RWPE2 (cell line): ENCODE results near the gene FAM81B.

Experiments used
- ATAC-seq: fragments of 200-7000 bp; cut with Tn5 transposase; 3 replicates; pipeline ENCODE4 v1.9.1; 2021; ENCODE audit warnings: low read depth
- DNase-seq: peaks from one replicate; pipeline ENCODE4 v3.0.0-alpha.2; 2020; ENCODE audit warnings: low spot score
- H3K27ac ChIP-seq: fragments of 450-650 bp; 2 replicates; pipeline ENCODE4 v1.5.1; 2017; ENCODE audit warnings: mild to moderate bottlenecking; ENCODE audit not compliant: poor library complexity, severe bottlenecking
- H3K27me3 ChIP-seq: fragments of 250-450 bp; sonication (Bioruptor Pico); 2 replicates; pipeline ENCODE4 v1.5.1; 2021; ENCODE audit warnings: mild to moderate bottlenecking, moderate library complexity; ENCODE audit not compliant: insufficient read depth, poor library complexity, severe bottlenecking
- H3K36me3 ChIP-seq: fragments of 250-450 bp; sonication (Bioruptor Pico); 2 replicates; pipeline ENCODE4 v1.5.1; 2020; ENCODE audit warnings: low read depth, mild to moderate bottlenecking, moderate library complexity
- H3K4me1 ChIP-seq: fragments of 250-450 bp; sonication (Bioruptor Pico); 2 replicates; pipeline ENCODE4 v1.5.1; 2021; ENCODE audit warnings: mild to moderate bottlenecking, moderate library complexity; ENCODE audit not compliant: insufficient read depth, poor library complexity, severe bottlenecking
- H3K4me3 ChIP-seq: fragments of 250-450 bp; sonication (Bioruptor Pico); 2 replicates; pipeline ENCODE4 v1.5.1; 2021; ENCODE audit warnings: mild to moderate bottlenecking, moderate library complexity; ENCODE audit not compliant: severe bottlenecking
- H3K9me3 ChIP-seq: fragments of 250-450 bp; sonication (Bioruptor Pico); 2 replicates; pipeline ENCODE4 v1.5.1; 2021; ENCODE audit warnings: mild to moderate bottlenecking, moderate library complexity; ENCODE audit not compliant: severe bottlenecking
- TF ChIP-seq, protein P1 (sequence below): fragments of 450-650 bp; IDR thresholded peaks from one replicate; pipeline ENCODE4 v1.5.1; 2017; ENCODE audit warnings: mild to moderate bottlenecking, moderate library complexity; ENCODE audit not compliant: poor library complexity, severe bottlenecking

Gene FAM81B

DNA sequence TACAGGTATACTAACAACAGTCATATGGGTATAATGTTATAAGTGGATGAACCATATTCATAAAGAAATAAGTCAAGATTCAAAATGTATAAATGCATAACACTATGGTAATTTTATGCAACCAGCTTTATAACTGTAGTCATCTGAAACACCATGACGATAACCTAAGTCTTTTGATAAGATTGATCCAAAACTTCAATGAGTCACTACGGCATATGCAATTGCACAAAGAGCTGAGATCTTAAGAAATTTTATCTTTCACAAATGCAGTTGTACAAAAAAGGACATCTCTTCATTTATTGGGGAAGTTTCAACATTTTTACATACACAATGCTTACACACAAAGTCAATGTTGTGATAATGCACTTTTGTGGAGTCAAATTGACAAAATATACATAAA lies 20.3 kb downstream of the FAM81B start:
- no peaks in the 10 kb centered on the region for H3K4me1 ChIP-seq
- no peaks in the 10 kb centered on the region for H3K36me3 ChIP-seq
- no peak overlapping the region for H3K4me3 ChIP-seq
- DNase-seq (no peak), ATAC-seq (no peak)
- no peaks in the 10 kb centered on the region for H3K9me3 ChIP-seq
- TF ChIP-seq, protein P1, sequence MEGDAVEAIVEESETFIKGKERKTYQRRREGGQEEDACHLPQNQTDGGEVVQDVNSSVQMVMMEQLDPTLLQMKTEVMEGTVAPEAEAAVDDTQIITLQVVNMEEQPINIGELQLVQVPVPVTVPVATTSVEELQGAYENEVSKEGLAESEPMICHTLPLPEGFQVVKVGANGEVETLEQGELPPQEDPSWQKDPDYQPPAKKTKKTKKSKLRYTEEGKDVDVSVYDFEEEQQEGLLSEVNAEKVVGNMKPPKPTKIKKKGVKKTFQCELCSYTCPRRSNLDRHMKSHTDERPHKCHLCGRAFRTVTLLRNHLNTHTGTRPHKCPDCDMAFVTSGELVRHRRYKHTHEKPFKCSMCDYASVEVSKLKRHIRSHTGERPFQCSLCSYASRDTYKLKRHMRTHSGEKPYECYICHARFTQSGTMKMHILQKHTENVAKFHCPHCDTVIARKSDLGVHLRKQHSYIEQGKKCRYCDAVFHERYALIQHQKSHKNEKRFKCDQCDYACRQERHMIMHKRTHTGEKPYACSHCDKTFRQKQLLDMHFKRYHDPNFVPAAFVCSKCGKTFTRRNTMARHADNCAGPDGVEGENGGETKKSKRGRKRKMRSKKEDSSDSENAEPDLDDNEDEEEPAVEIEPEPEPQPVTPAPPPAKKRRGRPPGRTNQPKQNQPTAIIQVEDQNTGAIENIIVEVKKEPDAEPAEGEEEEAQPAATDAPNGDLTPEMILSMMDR: no peak
- no peaks in the 10 kb centered on the region for H3K27me3 ChIP-seq
- H3K27ac ChIP-seq: no peak overlapping the region

DNA sequence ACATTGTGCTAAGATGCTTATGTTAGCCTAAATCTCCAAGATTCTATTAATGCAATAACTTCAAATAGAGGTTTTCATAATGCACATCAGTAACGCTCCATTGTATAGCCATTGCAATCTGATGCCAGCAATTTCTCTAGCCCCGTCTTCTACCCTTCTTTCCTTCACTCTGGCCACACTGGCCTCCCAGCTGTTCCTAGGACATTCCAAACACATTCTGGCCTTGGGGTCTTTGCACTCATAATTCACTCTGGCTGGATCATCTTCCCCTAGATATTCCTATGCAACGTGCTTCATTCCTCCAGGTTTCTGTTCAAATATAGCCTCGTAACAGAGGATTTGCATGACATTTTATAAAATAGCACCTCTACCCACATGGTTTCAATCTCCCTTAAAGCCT lies 23.3 kb downstream of the FAM81B start:
- H3K4me3 ChIP-seq: no peak overlapping the region
- TF ChIP-seq, protein P1: no peak
- no peaks in the 10 kb centered on the region for H3K36me3 ChIP-seq
- no peaks in the 10 kb centered on the region for H3K9me3 ChIP-seq
- H3K27ac ChIP-seq: no peak overlapping the region
- no peaks in the 10 kb centered on the region for H3K27me3 ChIP-seq
- DNase-seq: no peak
- no peaks in the 10 kb centered on the region for H3K4me1 ChIP-seq
- ATAC-seq: no peak

DNA sequence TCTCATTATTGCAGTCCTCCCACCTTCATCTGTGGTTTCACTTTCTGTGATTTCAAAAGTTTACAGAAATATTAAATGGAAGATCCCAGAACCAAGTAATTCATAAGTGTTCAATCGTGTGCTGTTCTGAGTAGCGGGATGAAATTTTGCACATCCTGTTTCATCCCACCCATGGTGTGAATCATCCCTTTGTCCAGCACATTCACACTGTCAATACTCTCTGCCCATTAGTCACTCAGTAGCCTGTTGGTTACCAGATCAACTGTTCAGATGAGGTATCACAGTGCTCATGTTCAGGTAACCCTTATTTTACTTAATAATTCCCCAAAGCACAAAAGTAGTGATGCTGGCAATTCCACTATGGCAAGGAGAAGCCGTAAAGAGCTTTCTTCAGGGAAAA lies 26.8 kb downstream of the FAM81B start:
- no peak for DNase-seq
- Histone ChIP-seq H3K4me3 (no peak overlapping the region), H3K27ac (no peak overlapping the region), H3K27me3 (no peaks in the 10 kb centered on the region), H3K9me3 (no peaks in the 10 kb centered on the region), H3K4me1 (no peaks in the 10 kb centered on the region), H3K36me3 (no peaks in the 10 kb centered on the region)
- ATAC-seq: peak; percentile 100
- TF ChIP-seq, protein P1: no peak

DNA sequence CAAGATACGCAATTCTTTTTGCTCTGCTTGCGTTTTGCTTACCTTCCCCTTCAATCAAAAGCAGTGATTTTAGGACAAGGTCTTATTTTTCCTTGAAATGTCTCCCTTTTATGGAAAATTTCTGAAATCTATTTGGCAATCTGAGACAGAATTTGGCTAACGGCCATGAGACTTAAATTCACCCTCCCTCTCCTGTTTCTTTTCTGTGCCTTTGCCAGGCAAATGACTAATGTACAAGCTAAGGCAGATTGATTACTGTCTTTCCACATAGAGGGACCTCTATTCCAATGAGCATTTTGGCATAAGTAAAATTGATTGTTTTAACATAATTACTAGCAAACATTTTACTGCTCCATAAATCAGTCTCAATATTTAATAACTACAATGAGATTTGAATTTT lies 31.7 kb downstream of the FAM81B start:
- Histone ChIP-seq H3K36me3 (no peaks in the 10 kb centered on the region), H3K4me1 (no peaks in the 10 kb centered on the region), H3K4me3 (no peak overlapping the region), H3K9me3 (no peaks in the 10 kb centered on the region), H3K27ac (no peak overlapping the region), H3K27me3 (peaks cover 2% of the 10 kb centered on the region)
- TF ChIP-seq, protein P1: no peak
- ATAC-seq (peak; percentile 58; the same call in 2 of the 3 replicates), DNase-seq (no peak)

DNA sequence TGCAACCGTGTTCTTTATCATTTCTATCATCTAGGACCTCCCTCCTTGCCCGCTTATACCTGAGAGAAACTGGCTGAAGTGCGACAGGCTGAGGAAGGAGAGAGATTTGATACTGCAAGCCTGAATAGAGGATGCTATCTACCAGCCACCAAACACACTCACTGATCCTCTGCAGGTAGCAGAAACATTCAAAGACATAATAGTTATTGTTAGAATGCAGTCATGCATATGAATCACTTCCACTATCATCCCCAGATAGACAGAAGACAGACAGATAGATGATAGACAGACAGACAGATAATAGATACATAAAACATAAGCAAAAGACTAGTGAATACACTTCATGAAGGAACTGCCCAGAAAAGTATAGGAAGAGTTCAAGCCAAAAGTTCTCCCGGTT lies 32.9 kb downstream of the FAM81B start:
- H3K27me3 ChIP-seq: peaks cover 5% of the 10 kb centered on the region
- H3K36me3 ChIP-seq: no peaks in the 10 kb centered on the region
- no peaks in the 10 kb centered on the region for H3K4me1 ChIP-seq
- DNase-seq: no peak
- ATAC-seq: no peak
- H3K9me3 ChIP-seq: no peaks in the 10 kb centered on the region
- H3K4me3 ChIP-seq: no peak overlapping the region
- TF ChIP-seq, protein P1: no peak
- H3K27ac ChIP-seq: no peak overlapping the region
